Upper lobe of left lung (tissue), 6 donors: ENCODE measurements around the gene NRXN2. TPM values are rescaled to one million over a fixed set of nuclear protein-coding genes. Genes with fewer than 3 reads are reported as not detected.

Experiments
- ATAC-seq, 2 donors: fragments of 200-7000 bp; cut with Tn5 transposase; one replicate each; pipeline ENCODE4 v1.9.1; 2022; ENCODE audit warnings: mild to moderate bottlenecking in 2 of 2, moderate library complexity in 2 of 2; ENCODE audit not compliant: low FRiP score in 2 of 2
- DNase-seq, 2 donors: peaks; one replicate each; pipeline ENCODE4 v3.0.0-alpha.2; 2019 to 2020
- H3K27ac ChIP-seq, 4 donors: fragments of 200-600 bp; sonication (generic); one replicate each; pipeline ENCODE4 v1.5.1; 2016 to 2019
- H3K27me3 ChIP-seq, 4 donors: fragments of 200-600 bp; sonication (generic); one replicate each; pipeline ENCODE4 v1.5.1; 2017 to 2019
- H3K36me3 ChIP-seq, 4 donors: fragments of 200-600 bp; sonication (generic); one replicate each; pipeline ENCODE4 v1.5.1; 2016 to 2019
- H3K4me1 ChIP-seq, 4 donors: fragments of 200-600 bp; sonication (generic); one replicate each; pipeline ENCODE4 v1.5.1; 2018 to 2019
- H3K4me3 ChIP-seq, 4 donors: fragments of 200-600 bp; sonication (generic); one replicate each; pipeline ENCODE4 v1.5.1; 2017 to 2019; ENCODE audit warnings: mild to moderate bottlenecking in 2 of 4, moderate library complexity in 1 of 4
- H3K9me3 ChIP-seq, 4 donors: fragments of 200-600 bp; sonication (generic); one replicate each; pipeline ENCODE4 v1.5.1; 2018 to 2019
- CTCF ChIP-seq, 6 experiments: fragments of 450-650 bp in 4 of 6; fragments of 200-600 bp in 2 of 6; sonication (generic) in 2 of 6; IDR thresholded peaks; one replicate each; pipeline ENCODE4 v1.5.1; 2016 to 2019; ENCODE audit warnings: antibody characterized with exemption in 6 of 6
- EP300 ChIP-seq, 4 donors: sonication (generic); formaldehyde crosslinking; IDR thresholded peaks; one replicate each; pipeline ENCODE4 v1.5.1; 2017; ENCODE audit warnings: antibody characterized with exemption in 4 of 4, control low read depth in 2 of 4
- POLR2A ChIP-seq, 4 donors: fragments of 450-650 bp; IDR thresholded peaks; one replicate each; pipeline ENCODE4 v1.5.1; 2016 to 2017; ENCODE audit warnings: antibody characterized with exemption in 4 of 4, mild to moderate bottlenecking in 2 of 4
- POLR2AphosphoS5 ChIP-seq, 2 donors: sonication (generic); formaldehyde crosslinking; IDR thresholded peaks; one replicate each; pipeline ENCODE4 v1.5.1; 2017; ENCODE audit warnings: antibody characterized with exemption in 2 of 2
- WGBS, 2 donors: methylation state at CpG; one replicate each; pipeline ENCODE4 v1.1.5; 2017 to 2018; 5-methylcytosine and 5-hydroxymethylcytosine counted together
- total RNA-seq, 6 donors: library from RNA; depleted of rRNA in 4 of 6; stranded (reverse); fragments of >200 nt in 4 of 6; gene quantifications; one replicate each; pipeline versions ENCODE4 v1.1.0 to v1.2.1, GENCODE V29; 2016 to 2021
- donor health status: DM: no; HTN: no; CAD: no; lungs with moderate emphysema.
- donor health status: DM: no; HTN: yes; CAD: no; lungs with severe emphysema.

The NRXN2 gene
- total RNA-seq, 6 donors from 2014 or later: 0.59 to 21.6 (median 2.9) TPM; not detected in 2

- H3K4me3 ChIP-seq: no peak overlapping the region
- no peaks in the 10 kb centered on the region for H3K27me3 ChIP-seq
- no peaks in the 10 kb centered on the region for H3K36me3 ChIP-seq
- DNase-seq: no peak
- no peaks in the 10 kb centered on the region for H3K4me1 ChIP-seq
- peaks cover 0 to 14% (median 9%) of the 10 kb centered on the region in 4 donors for H3K9me3 ChIP-seq
- TF ChIP-seq EP300 (IDR thresholded peaks at IDR 0.05): no peak
- TF ChIP-seq CTCF (IDR thresholded peaks at IDR 0.05): no peak
- no peak for TF ChIP-seq POLR2A (IDR thresholded peaks at IDR 0.05)
- no peak for TF ChIP-seq POLR2AphosphoS5 (IDR thresholded peaks at IDR 0.05)
- no peak for ATAC-seq
- no peak overlapping the region for H3K27ac ChIP-seq
These were observed 136.6 kb downstream of the NRXN2 start for GRCh38 chr11:64586366-64586765.

- no peak overlapping the region for H3K4me3 ChIP-seq
These were observed 137.8 kb downstream of the NRXN2 start for GRCh38 chr11:64585150-64585549.

GRCh38 chr11:64583296-64584262, 139.4 kb downstream of the NRXN2 start:
- Histone ChIP-seq H3K36me3 (no peaks in the 10 kb centered on the region), H3K27me3 (no peaks in the 10 kb centered on the region), H3K4me1 (no peaks in the 10 kb centered on the region), H3K4me3 (no peak overlapping the region), H3K9me3 (peaks cover 0 to 4% (median 2%) of the 10 kb centered on the region in 4 donors), H3K27ac (no peak overlapping the region)
- no peak for TF ChIP-seq EP300 (IDR thresholded peaks at IDR 0.05)
- TF ChIP-seq POLR2A (IDR thresholded peaks at IDR 0.05): no peak
- no peak for TF ChIP-seq CTCF (IDR thresholded peaks at IDR 0.05)
- no peak for TF ChIP-seq POLR2AphosphoS5 (IDR thresholded peaks at IDR 0.05)
- 85 to 91% methylated on average over 27 to 28 of the region's 28 CpGs for WGBS, 2 donors
- no peak for DNase-seq
- ATAC-seq: no peak

More at GRCh38 chr11:64585150-64585549, 137.8 kb downstream of the NRXN2 start:
- WGBS, 2 donors: 61 to 62% methylated on average over 8 of the region's 8 CpGs
- H3K27me3 ChIP-seq: no peaks in the 10 kb centered on the region
- H3K27ac ChIP-seq: no peak overlapping the region
- H3K9me3 ChIP-seq: peaks cover 0 to 14% (median 9%) of the 10 kb centered on the region in 4 donors
- no peaks in the 10 kb centered on the region for H3K36me3 ChIP-seq
- TF ChIP-seq CTCF (IDR thresholded peaks at IDR 0.05) (no peak), EP300 (IDR thresholded peaks at IDR 0.05) (no peak), POLR2A (IDR thresholded peaks at IDR 0.05) (no peak), POLR2AphosphoS5 (IDR thresholded peaks at IDR 0.05) (no peak)
- DNase-seq (no peak), ATAC-seq (no peak)
- no peaks in the 10 kb centered on the region for H3K4me1 ChIP-seq

- Histone ChIP-seq H3K4me3 (no peak overlapping the region), H3K27me3 (no peaks in the 10 kb centered on the region), H3K9me3 (no peaks in the 10 kb centered on the region), H3K4me1 (no peaks in the 10 kb centered on the region), H3K36me3 (no peaks in the 10 kb centered on the region), H3K27ac (no peak overlapping the region)
- ATAC-seq: no peak
- no peak for DNase-seq
- 83 to 90% methylated on average over 15 of the region's 15 CpGs for WGBS, 2 donors
- no peak for TF ChIP-seq POLR2A (IDR thresholded peaks at IDR 0.05)
- no peak for TF ChIP-seq POLR2AphosphoS5 (IDR thresholded peaks at IDR 0.05)
- no peak for TF ChIP-seq EP300 (IDR thresholded peaks at IDR 0.05)
- TF ChIP-seq CTCF (IDR thresholded peaks at IDR 0.05): no peak
These were observed 140.1 kb downstream of the NRXN2 start for GRCh38 chr11:64582885-64583284.
